Fibroblast of the aortic adventitia (primary cell): ENCODE data around the gene ST3GAL3. TPM values are rescaled to one million over a fixed set of nuclear protein-coding genes. Genes with fewer than 3 reads are reported as not detected.

ENCODE experiments used
- DNase-seq: peaks from one replicate; pipeline ENCODE4 v3.0.0-alpha.2; 2010; ENCODE audit warnings: low read depth
- H3K4me3 ChIP-seq: 2 replicates; pipeline ENCODE4 v1.5.1; 2011; ENCODE audit warnings: low read depth, mild to moderate bottlenecking, control low read depth, low read length, moderate library complexity
- CTCF ChIP-seq: IDR thresholded peaks from 2 replicates; pipeline ENCODE4 v1.5.1; 2011; ENCODE audit warnings: mild to moderate bottlenecking, low read length, control low read depth, inconsistent platforms; ENCODE audit not compliant: insufficient read depth
- total RNA-seq: library from RNA; depleted of rRNA; stranded (reverse); fragments of >200 nt; gene quantifications from 2 replicates; pipeline ENCODE4 v1.2.3, GENCODE V29; 2012; ENCODE audit warnings: low replicate concordance

Gene ST3GAL3
- total RNA-seq, 1 donor: 24.0 TPM

GRCh38 chr1:43861337-43861736 lies 154.0 kb downstream of the ST3GAL3 start:
- peak; percentile 67 for DNase-seq
- no peak for TF ChIP-seq CTCF
- H3K4me3 ChIP-seq: no peak overlapping the region

GRCh38 chr1:43861988-43862735 lies 154.8 kb downstream of the ST3GAL3 start:
- no peak for DNase-seq
- TF ChIP-seq CTCF: no peak
- H3K4me3 ChIP-seq: no peak overlapping the region

GRCh38 chr1:43864111-43865045 lies 157.0 kb downstream of the ST3GAL3 start:
- TF ChIP-seq CTCF: no peak
- DNase-seq: no peak
- no peak overlapping the region for H3K4me3 ChIP-seq

GRCh38 chr1:43866201-43866600 lies 158.9 kb downstream of the ST3GAL3 start:
- H3K4me3 ChIP-seq: no peak overlapping the region
- no peak for TF ChIP-seq CTCF

GRCh38 chr1:43867976-43868740 lies 160.8 kb downstream of the ST3GAL3 start:
- DNase-seq: peak; percentile 85
- no peak overlapping the region for H3K4me3 ChIP-seq
- TF ChIP-seq CTCF: no peak

More at GRCh38 chr1:43866201-43866600, 158.9 kb downstream of the ST3GAL3 start:
- DNase-seq: no peak

- TF ChIP-seq CTCF: no peak
- DNase-seq: peak; percentile 84
- H3K4me3 ChIP-seq: no peak overlapping the region
These were observed 161.4 kb downstream of the ST3GAL3 start for GRCh38 chr1:43868741-43869067.
